Measurements from ENCODE around the gene COLEC12.
"Not testable (repeated sequence)": the region's sequence is repeated elsewhere in the genome, so short reads cannot be mapped to it uniquely, and the experiment has no call there.

The COLEC12 gene

DNA sequence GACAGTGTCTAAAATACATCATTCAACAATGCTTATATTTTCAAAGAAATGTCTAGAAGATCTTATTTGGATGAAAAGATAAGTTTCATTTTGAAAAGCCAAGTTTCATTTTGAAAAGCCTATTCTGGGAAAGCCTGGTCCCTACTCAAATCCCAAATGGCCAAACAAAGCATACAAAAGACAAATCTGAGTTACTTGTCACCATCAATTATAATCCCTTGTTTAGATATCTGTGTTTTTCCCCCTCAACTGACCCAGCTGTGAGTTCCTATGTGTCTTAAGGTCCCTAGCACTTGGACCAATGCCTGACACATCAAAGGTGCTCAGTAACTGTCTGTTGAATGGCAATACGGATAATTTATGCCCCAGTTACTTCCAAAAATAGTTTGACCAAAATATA lies 180.3 kb downstream of the COLEC12 start:
- DNase-seq (ENCODE audit: low read depth) = no peak

DNA sequence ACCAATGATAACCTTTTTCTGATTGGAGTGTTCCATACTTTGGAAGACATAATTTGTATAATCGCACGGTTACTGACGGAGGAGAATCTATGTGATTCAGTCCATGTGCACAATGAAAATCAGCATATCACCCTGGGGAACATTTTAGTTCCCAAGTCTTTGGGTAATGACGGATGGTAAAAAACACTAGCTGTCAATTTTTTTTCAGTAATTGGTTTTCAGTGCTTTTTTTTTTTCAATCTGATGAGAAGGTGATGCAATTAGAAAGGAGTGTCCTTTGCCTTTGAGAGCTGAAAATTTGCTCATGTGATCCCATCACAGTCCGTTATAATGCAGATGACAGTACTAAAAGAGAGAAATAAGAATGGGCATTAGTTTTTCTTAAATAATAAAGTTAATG lies 180.8 kb downstream of the COLEC12 start:
- DNase-seq (ENCODE audit: low read depth) = no peak

DNA sequence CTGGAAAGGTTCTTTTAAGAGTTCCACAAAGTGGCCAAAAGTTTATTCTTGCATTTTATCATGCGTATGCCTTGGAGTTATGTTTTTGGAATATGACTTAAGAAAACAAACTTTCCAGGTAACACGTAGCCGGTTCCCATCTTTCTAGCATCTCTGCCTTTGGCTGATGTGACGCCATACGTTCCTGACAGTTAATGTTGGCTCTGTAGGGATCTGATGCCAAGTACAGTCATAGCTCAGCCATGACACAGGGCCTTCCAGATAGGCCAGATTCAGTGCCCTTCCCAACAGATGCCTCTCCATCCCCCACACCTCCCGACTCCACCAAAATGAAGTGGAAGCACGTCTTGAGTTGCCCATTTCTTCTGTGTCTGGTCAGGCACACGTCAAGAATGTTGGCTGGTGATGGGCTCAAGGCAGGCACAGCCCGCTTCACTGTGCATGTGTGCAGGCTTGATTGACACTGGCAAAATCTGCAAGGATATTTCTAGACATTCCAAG lies 181.7 kb downstream of the COLEC12 start:
- no peak for DNase-seq (ENCODE audit: low read depth)

DNA sequence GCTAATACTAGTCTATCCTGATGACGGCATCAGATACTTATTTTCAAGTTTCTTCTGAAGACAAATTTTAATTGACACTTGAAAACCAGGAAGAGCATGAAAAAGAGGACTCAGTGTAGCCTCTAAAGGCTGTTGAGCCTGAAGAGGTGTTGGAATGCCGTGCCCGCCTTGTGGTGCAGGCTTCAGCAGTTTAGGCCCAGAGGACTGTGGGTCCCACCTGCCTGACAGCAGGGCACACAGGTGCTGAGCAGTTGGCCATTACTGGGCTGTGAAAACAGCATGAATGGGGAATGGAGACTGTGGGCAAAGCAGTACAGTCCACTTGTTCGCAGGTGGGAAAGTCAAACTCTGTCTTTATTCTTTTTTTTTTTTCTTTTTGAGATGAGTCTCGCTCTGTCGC lies 182.9 kb downstream of the COLEC12 start:
- DNase-seq (ENCODE audit: low read depth) = no peak

DNA sequence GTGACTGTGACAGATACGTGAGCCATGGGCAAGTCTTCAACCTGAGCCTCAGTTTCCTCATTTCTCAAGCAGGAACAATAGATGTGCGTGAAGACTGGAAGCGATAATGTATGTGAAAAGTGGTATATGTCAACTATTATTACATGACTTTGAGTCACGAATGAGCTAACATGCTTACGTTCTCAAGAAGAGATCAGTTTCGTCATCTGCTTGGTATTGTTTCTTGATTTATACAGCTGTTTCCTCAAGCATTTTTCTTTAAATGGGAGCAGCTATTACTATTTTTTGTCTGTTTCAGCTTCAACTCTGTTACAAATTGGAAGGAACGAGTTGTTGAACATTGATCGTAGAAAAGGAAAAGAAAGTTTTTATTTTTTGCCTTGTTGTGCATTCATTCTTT lies 184.1 kb downstream of the COLEC12 start:
- no peak for DNase-seq (ENCODE audit: low read depth)

DNA sequence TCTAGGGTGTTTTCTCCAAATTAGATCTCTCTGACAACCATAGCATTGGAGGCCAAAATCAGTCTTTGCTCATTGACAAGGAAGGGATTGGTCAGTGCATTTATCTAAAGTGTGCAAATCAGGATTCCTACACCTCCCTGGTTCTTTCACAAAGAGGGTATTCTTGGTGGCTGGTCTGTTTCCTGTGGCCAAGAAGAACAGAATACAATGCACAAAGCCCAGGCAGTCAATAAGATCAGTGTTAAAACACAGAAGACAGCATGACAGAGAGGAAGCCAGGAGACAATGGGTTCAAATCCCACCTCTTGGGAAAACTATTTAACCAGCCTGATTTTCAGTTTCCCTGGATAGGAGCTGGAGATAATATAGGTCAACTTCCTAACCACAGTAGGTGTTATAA lies 186.6 kb downstream of the COLEC12 start:
- DNase-seq (ENCODE audit: low read depth) = no peak

DNA sequence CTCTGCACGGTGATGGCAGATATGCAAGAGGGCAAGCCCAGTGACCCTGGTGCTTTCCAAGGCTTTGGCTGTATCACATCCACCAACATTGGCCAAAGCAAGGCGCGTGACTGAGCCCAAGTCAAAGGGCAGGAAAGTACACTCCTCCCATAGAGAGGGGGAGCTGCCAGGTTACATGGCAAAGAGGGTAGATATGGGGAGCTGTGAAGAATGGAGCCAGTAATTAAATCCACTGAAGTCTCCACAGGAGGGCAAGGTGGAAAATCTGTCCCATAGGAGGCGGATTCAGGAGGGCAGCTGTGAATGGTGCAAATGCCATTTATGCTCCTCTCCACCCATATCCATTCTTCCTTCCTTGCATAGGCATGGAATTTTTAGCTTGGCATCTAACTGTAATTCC lies 188.1 kb downstream of the COLEC12 start:
- no peak for DNase-seq (ENCODE audit: low read depth)

DNA sequence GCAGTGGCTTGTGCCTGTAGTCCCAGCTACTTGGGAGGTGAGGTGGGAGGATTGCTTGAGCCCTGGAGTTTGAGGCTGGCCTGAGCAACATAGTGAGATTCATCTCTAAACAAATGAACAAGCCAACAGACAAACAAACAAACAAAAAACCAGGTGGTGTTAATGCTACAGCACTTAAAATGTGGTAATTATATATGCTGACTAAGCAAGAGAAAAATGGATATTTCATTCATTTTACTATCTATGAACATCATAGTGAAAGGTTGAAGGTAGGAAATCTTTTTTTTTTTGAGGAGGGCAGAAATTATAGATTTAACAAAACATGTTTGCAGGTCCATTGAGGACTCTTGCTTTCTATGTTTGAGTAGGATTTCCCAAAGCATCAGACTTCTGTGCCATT lies 190.5 kb downstream of the COLEC12 start:
- no peak for DNase-seq (ENCODE audit: low read depth)

DNA sequence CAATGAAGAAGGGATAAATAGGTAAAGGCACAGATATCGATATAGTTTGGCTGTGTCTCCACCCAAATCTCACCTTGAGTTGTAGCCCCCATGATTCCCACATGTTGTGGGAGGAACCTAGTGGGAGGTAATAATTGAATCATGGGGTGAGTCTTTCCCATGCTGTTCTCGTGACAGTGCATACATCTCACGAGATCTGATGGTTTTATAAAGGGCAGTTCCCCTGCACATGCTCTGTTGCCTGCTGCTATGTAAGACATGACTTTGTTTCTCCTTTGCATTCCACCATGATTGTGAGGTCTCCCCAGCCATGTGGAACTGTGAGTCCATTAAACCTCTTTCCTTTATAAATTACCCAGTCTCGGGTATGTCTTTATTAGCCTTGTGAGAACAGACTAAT lies 192.4 kb downstream of the COLEC12 start:
- not testable (repeated sequence) for DNase-seq (ENCODE audit: low read depth)

DNA sequence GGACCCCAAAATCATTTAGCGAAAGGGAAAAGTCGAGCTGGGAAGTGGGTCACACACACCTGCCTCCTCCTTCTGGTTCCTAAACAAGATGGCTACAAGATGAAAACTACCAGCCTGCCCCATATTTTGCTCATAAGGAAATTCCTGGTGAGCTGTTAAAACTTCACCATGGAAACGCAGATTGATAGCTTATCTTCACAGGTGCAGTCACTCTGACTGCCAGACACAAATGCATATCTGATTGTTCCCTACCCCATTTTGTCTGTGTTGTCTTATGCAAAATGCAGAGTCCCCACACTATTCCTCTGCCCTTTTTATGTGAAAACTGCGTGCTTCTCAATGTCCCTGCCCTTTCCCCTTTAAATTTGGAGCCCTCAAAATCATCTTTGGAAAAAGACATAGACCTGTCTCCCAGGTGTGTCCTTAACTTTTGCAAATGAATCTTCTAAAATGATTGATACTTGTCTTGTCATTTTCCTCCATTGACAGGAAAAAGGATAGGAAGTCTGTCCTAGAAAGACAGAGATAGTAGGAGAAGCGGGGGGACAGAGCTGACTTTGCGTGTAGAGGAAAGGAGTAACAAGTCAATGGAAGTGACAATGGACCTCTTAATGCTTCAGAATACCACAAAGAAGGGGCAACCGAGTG lies 193.8 kb downstream of the COLEC12 start:
- DNase-seq (ENCODE audit: low read depth) = no peak

DNA sequence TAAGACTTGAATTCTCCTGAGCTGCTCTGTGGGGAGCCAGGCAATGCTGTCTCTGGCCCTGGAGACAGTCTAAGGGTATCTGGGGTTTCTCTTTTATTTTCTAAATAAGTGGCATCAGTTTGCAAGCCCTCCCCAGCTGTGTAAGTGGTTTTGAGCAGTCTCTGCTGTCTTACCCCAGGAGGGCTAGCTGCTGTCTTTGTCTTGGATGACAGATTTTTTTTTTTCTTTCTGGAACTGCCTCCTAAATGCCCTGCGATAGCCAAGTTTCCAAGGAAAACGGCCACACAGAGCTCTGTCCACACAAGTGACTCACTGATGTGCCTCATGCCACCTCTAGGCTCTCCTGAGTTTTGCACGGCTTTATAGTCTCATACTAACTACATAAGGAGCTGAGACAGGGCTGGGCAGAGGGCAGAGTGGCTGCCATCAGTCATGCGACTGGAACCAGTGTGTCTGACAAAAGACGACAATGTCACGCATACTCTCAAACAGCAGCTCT lies 195.4 kb downstream of the COLEC12 start:
- DNase-seq (ENCODE audit: low read depth) = no peak

DNA sequence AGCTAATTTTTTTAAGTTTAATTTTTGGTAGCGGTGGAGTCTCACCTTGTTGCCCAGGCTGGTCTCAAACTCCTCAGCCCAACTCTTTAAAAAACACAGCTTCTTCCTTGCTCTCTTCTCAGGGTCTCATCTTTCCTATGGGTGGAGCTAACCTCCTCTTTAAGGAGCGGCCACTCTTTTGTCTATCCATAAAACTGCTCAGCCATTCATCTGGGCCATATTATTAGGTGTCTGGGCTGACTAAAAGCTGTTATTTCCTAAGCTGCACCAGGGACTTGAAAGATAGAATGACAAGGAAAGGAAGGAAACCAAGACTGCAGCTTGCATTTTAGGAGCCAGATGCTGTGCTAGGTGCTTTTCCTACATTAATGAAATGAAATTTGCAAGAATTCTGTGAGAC lies 196.9 kb downstream of the COLEC12 start:
- DNase-seq (ENCODE audit: low read depth) = no peak

DNA sequence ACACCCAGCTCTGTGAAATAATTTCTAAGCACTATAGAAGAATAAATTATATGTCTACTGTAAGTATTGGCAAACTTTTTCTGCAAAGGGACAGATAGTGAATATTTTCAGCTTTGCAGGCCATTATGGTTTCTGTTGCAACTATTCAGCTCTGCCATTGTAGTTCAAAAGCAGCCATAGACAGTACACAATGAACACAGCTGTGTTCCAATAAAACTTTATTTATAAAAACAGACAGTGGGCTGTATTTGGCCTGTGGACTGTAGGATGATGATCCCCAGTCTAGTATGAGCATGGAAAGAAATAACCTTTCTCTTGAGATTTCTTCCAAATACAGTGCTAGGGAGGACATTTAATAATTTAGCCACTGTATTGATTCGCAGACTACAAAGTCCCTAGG lies 197.5 kb downstream of the COLEC12 start:
- no peak for DNase-seq (ENCODE audit: low read depth)

DNA sequence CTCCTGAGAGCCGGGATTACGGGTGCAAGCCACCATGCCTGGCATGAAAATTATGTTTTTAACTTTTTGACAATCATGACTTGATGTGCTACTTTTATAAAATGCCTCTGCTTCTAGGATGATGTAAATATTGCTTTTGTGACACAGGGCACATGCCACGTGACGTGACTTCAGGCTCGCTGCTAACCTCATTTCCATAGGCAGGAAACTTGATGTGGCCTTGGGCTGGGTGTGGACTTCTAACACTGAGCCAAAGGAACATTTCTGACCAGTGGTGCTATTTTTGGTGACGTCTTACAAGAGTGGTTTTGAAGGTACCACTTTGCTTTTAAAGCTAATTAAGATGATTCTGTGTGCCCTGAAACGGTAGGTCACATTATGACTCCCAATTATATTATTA lies 198.4 kb downstream of the COLEC12 start:
- DNase-seq (ENCODE audit: low read depth) = no peak

DNA sequence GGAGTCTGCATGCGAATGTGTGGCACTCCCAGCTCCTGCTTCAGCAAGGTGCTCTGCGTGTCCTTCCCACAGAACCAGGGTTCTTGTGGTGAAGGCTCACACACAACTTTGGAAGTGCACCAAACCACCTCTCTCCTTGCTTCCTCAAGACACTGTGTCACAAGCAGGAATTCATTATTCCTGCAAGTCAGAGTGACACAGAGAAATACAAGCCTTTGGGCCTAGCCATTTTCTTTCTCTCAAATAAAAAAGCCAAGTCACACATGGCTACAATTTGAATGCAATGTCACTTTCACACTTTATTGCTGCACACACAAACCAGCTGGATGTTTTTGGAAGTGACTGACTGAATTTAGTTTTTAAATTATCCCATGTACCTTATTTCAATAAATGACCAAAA lies 202.6 kb downstream of the COLEC12 start:
- no peak for DNase-seq (ENCODE audit: low read depth)

DNA sequence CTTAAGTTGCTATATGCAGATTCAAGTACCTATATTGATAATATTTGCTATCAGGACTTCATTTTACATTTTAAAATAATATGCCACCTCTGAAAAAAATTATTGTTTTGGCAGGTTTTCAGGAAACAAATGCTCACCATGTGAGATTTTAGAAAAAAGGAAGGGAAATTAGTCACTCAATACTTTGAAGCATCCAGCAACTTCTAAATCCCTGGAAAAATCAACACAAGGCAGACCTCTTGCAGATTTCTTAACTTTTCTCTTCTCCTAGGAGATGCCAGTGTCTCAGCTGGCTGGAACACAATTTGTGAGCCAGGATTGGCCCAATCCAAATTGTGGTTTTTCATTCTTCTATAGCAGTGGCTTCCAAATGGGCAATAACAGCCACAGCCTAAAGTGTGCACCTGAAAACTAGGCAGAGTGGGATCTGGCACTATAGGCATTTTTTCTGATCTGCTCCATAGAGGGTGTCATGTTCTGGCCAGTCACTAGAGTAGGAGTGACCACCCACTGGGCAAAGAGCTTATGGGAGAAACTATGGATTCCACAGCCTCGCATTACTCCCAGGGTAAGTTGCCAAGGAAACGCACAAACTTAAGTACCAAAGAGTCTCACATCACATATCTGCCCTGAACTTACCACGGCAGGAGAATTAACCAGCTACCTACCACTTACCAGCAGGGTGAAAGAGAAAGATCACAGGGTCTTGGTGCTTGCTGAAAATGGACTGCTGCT lies 204.6 kb downstream of the COLEC12 start:
- DNase-seq (ENCODE audit: low read depth) = no peak

DNA sequence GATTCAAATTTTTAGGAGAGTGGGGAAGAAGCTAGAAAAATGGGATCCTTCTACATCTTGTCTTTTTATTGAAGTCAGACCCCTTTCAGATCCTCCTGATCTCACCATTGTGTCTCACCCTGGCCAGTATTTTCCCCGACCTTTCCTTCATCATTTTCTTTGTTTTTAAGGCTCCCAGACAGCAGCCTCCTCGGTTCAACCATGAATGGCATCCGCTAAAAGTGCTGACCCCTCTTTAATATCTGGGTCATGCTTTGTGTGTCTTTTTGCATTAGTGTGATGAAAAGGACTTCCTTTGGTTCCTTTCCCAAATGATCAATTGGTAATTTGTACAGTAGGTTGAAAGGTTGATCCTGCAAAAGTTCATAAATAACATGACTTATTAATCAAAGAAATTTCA lies 205.9 kb downstream of the COLEC12 start:
- DNase-seq (ENCODE audit: low read depth) = no peak

DNA sequence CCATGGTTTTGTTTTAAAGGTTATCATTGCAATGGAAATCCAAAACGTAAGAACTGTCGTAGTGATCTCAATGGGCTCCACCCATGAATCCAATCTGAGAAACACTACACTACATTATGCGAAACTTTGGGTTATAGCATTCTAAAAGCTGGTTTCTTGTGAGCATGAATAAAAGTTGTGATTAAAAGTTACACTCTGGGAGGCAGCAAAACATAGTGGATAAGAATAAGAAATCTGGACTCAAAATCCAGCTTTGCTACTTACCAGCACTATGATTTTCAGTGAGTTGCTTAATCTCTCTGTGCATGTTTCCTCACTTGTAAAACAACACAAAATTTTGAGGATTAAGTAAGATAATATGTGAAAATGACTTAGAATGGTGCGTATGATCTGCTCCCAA lies 207.0 kb downstream of the COLEC12 start:
- no peak for DNase-seq (ENCODE audit: low read depth)

DNA sequence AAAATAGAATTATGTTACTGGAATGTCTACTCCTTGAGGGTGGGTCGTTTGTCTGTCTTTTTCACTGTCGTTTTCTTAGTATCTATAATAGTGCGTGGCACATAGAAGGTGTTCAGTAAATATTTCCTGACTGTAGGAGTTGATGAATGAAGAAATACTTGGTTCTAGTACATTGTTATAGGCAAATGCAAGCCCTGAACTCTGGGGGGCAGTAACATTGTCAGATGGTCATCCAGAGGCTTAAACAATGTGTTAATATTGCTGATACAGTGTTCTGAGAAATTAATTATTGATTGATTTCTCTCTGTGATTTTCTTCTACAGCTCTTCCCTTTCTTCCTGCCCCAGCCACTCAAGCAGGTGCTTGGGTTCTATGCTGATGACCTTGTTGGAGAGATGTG lies 208.2 kb downstream of the COLEC12 start:
- DNase-seq (ENCODE audit: low read depth) = no peak

DNA sequence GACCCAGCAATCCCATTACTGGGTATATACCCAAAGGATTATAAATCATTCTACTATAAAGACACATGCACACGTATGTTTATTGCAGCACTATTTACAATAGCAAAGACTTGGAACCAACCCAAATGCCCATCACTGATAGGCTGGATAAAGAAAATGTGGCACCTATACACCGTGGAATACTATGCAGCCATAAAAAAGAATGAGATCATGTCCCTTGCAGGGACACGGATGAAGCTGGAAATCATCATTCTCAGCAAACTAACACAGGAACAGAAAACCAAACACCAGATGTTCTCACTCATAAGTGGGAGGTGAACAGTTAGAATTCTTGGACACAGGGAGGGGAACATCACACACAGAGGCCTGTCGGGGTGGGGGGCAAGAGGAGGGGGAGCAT lies 210.5 kb downstream of the COLEC12 start:
- DNase-seq (ENCODE audit: low read depth) = not testable (repeated sequence)

DNA sequence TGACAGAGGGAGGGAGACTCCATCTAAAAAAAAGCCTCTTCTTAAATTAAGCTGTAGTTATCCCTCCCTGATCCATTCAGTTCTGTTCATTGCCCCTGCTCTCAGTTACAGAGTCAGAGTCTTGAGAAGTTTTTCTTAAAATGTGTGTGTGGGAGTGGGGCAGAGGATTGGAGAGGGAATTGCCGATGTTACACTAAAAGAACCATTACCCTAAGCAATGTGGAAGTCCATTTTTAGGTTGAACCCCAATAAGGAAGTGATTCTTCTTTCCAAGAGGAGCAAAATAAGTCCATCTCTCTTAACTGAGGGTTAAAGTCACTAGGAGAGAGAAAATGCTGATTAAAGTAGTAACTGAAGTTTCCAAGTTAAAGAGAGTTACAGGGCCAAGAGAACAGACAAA lies 211.5 kb downstream of the COLEC12 start:
- no peak for DNase-seq (ENCODE audit: low read depth)

DNA sequence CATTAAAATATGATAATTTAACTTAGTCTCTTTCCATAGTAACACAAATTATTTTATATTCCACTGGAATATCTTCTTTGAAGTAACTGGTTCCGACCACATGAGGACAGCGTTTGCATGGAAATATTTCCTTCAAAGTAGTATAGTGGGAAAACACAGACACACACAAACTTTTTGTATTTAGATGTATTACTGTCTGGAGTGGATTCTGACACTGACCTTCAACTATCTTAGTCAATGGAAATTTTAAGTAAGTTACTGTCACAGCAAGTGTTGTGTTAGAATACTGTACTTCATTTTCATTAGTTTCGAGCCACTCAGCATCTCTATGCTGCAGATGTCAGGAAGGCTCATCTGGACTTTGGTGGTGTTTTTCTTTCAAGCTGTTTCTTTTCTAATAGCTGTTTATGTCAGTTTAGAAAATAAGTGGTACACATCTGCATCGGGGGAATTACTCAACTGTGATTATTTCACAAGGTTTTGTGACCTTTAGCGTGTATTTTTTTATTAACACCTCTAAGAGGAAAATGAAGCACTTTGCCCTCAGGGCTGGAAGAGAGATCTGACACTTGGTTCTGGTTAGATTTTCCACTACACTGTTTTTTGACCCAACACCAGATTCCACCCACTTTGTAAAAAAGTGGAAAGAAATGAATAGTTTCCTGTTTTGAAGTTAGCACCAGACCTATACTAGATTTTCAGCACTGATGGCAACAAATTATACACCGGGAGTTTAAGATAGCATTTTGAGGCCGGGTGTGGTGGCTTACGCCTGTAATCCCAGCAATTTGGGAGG lies 213.8 kb downstream of the COLEC12 start:
- DNase-seq (ENCODE audit: low read depth) = no peak

DNA sequence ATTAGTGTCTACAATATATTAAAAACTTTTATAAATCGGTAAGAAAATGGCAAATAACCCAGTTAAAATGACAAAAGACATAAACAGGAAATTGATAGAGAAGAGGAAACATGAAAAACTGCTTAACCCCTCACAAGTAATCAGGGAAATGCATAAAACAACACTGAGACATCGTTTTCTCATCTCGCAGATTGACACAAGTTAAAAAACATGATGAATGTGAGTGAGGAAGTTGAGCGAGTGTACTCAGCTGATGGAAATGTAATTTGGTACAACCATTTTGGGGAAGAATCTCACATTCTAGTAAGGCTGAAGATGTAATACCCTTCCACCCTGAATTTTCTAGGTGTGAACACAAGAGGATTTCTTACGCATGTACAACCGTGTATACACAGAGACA lies 214.7 kb downstream of the COLEC12 start:
- DNase-seq (ENCODE audit: low read depth) = no peak

Data from HS-5 (cell line).